Stimulated activated naive CD4-positive, alpha-beta T cell (primary cell): ENCODE data around the gene SYNDIG1.

Experiments
- DNase-seq, 6 experiments: peaks; one replicate each; lab custom pipeline; 2025; lab: John Stamatoyannopoulos, UW

SYNDIG1 gene

DNA sequence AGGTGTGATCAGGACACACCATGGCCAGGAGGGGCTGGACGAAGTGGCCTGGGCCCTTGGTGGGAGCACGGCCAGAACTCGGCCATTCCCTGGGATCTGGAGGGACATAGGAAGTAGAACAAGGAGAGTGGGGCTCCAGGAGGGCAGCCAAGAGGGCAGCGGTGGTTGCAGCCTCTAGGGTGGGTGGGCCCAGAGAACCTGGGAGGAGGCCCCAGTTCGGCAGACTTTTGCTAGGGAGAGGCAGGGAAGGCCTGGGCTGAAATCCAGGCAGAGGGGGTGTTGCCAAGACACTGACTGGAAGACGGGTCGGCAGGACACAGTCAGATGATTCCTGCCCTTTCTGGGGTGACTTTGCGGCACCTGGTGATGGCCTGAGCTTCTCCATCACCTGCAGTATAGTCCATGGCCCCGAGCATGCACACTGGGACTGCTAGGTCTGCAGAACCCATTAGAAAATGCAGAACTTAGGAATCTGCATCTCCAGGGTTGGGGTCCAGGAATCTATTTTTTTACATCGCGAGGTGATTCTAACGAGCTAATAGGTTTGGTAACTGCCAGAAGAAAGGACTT is 224.8 kb downstream of the SYNDIG1 start:
- DNase-seq: no peak

DNA sequence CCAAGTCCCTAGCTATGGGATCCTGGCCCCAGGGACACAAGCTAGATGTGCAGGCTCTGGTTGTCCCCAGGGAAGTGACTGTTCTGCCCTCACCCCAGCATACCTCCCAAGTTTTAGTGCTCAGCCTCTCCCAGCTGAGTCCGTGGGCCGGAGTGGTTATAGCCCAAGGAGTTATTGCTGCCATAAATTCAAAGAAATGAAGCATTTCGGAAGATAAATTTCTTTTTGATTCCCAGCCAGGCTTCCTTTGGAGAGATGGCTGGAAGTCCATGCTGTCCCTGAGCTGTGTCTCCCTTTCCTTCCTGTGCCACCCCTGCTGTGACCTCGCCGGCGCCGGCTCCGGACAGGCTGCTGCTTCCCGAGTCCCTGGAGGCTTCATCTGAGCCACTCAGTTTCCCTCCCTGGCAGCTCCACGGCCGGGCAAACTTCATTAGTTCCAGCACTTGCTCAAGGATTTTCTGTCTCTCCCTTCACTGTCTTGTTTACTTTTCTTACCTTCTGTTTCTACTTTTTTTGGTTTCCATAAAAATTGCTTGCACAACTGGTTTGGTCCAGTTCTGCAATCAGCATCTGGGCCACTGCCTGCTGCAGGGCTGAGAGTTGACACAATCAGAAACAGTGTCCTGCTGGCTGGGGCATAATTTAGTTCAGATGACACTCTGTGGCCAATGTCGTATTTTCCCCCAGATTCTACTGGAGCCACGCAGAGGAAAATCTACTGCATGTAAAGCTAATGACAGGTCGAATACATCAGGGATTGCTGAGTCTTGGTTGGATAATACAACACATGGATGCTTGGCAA is 225.5 kb downstream of the SYNDIG1 start:
- no peak for DNase-seq

DNA sequence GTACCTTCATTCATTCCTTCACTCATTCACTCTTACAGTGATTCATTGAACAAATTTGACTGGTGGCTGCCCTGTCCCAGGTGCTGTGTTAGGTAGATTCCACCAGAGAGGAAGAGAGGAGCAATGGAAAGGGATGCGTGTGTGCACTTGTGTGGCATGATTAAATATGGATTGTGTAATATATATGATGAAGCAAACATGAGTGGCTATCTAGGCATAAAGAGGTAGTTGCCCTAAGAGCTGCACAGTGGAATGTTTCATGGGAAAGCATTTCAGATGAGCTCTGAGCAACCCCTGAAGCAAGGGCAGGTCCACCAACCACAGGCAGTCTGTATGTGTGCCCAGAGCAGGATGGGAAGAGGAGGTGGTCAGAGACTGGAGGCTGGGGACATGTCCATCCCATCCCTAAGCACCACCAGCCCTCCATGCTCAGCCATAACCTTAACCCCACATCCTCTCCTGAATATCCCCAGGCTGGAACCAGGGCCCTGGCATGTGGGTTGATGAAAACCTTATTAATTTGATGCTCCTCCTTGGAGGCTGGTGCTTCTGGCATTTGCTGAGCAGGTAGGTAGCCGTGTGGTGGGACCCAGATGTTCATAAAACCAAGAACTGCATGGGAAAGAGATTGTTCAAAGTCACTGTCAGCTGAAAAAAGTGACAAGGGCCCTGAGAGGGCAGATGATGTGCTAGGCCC is 226.2 kb downstream of the SYNDIG1 start:
- DNase-seq: no peak

DNA sequence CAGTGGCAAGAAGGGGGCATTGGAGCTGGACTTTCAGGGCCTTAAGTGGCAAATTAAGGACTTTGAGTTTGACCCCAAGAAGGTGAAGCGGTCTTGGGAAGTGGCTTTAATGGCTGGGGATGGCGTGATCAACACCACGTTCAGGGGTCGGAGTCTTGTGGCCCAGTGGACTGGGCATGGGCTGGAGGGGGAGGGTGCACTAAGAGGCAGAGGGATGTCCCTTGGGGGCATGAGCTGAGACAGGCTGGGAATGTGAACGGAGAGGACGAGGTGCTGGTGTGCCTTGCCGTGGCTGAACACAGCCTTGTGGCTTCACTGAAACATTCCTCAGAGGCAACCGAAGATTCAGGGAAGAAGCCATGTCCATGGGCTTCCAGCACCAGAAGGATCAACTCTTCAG is 227.0 kb downstream of the SYNDIG1 start:
- DNase-seq: no peak

DNA sequence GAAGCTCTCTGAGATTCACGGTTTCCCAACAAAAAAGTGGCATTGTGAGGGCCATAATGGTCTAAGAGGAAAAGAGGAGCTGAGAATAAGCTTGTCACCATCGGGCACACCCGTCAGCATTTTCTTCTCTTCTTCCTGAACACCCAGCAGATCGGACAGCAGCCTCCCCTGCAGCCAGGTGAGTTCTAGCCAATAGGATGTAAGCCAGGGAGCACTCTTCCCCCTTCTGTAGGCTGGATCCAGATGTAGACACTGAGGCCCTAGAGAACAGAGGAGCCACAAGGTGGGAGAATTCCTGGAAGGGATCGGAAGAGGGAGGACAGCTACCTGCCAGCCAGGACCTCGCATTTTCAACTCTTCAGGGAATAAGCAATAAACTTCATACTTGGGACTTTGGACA is 228.0 kb downstream of the SYNDIG1 start:
- DNase-seq: no peak

DNA sequence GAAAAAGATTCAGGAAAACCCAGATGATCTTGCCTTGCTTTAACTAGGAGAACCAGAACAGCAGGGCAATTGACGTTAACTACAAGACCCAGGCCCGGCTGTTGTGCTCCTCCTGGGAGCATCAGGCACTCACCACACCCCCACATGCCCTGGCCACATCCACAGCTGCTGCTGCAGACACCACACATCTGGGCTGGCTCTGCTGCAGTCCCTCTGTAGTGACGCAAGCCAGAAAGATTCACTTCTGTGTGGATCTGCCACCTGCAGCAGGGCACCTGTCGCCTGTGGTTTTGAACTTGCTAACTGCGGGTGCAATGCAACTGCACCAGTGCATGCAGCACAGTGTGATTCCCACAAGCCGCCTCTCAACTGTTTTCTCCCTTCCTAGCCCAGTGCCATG is 228.8 kb downstream of the SYNDIG1 start:
- DNase-seq: no peak

DNA sequence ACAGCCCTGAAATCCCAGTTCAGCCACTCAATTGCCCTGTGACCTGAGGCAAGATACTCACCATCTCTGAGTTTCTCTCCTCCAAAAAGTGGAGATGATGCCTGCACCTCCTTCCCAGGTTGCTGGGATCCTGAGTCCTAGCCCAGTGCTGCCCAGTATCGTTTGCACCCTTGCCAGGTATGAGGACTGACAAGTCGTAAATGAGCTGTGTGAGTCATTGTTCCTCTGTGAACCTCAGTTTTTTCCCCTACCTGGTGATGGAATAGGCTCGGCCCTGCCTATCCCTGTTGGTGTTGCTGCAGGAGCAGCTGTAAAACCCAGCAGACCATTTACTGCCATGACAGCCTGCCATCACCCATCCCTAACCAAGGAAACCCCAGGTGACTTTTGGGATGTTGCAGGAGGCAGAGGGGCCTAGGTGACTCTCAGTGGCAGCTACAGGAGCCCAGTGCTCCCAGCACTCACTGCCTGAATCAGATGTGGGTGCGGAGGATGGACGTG is 229.3 kb downstream of the SYNDIG1 start:
- no peak for DNase-seq

DNA sequence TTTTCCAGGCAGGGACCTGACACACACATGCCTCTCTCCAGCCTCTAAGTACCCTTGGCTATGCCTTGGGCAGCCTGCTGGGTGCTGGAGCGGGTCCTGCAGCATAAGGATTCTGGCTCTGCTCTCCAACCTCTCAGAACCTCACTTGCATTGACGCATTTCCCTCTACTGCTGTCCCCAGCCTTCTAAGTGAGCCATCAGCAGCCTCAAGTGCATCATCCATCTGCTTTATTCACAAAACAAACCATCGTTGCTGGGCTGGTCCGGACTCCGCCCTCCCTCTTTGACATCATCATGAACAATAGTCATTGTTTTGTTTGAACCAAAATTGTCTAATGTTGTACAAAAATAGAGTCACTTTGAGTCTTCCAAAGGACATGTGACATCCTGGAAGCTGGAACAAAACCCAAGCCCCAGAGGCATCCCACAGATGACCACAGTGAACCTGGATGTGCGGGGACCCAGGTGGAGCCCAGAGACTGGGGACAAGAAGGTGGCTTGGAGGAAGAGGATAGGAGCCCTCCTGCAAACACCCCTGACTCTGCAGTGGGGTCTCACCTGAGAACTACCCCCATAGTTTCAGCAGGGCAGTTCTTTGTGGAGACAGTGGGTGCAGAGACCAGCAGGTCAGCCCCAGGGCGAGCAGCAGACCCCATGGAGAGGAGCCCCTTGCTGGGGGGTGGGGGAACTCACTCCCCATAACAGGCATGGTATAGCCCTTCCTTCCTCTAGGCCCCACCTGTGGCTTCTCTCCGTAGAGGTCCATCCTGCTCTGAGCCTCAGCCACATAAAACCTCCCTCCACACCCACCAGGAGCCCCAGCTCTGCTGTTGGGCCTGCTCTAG is 230.1 kb downstream of the SYNDIG1 start:
- no peak for DNase-seq

DNA sequence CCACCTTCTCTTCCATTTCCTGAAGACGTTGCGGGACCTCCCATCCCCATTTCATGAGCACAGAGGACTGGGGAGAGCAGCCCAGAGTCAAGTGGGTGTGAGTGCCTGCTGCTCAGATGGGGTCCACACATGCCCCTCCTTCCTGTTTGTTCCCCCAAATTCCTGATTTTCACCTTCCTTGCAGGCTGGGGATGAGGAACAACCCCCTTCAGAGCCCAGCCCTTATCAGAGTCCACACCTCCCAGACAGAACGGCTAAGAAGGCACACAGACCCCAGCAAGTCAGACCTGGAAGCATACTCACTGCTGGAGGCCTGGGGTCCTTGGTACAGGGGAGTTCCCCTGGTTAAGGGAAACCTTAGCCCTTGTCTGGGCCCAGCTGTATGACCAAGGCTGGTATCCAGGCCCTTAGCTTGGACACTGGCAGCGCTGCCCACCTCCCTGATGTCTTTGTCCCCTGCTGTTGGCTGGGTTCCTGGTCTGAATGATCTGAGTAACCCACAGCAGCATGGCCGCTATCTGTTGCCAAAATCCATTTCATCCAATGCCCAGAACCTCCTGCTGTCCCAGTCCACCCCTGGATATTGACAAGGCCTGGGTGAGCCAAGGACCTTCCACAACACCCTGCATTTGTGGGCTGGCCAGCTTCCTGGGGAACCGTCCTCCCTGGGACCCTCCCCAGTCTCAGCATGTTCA is 230.9 kb downstream of the SYNDIG1 start:
- no peak for DNase-seq

DNA sequence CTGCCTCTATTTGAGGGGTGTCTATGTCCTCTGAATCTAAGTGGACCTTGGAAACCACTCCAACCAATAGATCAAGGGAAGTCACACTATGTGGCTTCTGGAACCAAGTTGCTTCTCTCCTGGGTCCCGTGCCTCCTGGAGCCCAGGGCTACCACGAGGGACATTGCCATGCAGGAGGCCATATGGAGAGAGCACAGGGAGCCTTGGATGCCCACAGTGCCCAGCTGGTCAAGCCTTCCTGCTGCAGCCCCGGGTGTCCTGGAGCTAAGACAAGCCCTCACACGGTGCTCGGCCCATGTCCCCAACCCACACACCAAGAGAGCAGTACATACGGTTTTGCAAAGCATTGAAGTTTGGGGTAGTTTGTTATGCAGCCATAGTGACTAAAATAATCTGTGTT is 231.6 kb downstream of the SYNDIG1 start:
- DNase-seq: no peak

DNA sequence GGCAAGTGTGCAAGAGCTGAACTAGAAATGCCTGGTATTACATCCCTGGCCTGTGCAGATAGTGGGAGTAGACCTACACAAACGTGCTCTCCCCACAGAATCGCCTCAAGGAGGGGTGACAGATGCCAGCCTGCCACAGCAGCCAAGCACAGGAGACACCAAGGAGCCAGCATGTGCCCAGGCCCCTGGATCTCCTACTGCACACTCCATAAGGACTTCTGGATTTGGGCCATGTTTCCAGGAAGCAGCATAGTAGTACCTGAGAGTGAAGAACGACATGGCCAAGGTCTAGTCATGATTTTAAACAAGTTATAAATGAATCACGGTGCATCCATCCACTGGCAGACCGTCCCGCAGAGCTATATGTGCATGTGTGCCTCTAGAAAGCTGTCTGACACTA is 232.2 kb downstream of the SYNDIG1 start:
- no peak for DNase-seq

DNA sequence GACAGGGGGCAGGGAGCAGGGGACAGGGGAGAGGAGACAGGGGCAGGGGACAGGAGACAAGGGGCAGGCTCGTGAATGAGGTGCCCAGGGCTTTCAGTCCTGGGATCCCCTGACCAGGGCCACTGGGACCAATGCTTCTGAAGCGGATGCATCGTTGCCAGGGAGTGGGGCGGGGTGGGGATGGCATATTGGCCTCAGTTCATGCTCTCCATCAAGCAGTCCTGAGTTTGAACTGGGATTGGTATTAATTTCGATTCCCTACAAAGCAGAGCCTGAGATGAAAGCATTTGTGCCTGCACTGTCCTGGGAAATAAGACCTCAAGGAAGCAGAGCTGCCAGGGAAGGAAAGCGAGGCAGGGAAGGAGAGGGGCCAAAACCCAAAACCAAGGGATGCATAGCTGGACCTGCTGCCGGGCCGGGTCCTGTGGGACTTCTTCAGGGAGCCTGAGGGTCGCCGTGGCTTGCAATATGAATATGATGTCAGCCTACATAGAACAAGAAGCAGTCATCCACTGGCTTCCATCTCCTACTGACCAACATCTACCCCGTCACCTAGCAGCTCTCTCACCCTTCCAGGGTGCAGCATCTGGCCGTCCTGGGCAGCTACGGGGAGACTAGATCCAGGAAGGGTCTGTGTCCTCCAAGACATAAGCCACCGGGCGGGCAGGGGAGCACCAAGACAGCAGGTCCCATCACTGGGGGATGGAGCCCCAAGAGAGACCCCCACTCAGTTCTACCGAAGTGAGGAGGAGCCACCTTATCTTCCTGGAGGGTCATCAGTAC is 233.3 kb downstream of the SYNDIG1 start:
- DNase-seq: no peak

DNA sequence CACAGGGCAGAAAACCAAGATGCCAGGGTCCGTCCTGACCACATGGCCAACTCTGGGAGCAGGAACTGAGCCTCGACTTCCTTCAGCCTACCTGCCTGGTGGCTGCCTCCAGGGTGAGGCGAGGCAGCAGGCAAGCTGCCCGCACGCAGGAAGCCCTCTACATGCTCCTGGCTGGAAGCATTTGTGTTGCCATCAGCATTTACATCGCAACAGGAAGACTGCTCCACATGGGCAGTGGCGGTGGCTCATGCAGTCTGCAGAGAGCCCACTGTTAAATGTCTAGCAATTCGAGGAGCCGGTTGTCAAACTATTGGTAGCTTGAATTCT is 233.8 kb downstream of the SYNDIG1 start:
- DNase-seq: no peak

DNA sequence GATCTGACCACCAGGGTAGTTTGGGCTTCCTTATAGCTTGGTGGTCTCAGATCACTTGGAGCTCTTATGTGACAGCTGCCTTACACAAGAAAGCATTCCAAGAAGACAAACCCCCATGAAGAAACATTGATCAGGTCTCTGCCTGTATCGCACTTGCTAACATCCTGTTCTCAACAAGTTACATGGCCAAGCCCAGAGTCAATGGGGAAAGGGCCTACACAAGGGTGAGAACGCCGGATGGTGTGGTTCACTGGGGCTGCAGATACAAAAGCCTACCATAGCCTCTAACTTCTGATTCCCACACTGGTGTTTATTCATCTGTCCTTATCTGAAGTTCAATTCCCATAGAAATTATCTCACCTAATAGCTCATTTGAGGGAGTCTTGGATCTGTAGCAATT is 235.5 kb downstream of the SYNDIG1 start:
- DNase-seq: no peak

DNA sequence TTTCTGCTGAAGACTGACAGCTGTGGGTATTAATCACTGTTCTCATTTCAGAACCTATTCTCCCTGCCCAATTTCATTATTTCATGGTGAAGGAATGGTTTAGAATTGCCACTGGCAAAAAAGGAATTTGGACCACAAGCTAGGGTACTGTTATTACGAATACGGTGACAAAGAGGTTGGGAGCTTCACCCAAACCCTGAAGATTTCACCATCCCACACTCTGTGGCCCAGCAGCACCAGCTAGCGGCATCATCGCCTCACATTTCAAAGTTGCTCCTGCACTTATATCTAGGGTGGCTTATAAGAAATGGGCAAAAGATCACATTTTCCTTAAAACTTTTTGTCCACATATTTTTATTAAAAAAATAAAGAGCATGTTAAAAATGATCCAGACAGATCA is 236.1 kb downstream of the SYNDIG1 start:
- DNase-seq: no peak

DNA sequence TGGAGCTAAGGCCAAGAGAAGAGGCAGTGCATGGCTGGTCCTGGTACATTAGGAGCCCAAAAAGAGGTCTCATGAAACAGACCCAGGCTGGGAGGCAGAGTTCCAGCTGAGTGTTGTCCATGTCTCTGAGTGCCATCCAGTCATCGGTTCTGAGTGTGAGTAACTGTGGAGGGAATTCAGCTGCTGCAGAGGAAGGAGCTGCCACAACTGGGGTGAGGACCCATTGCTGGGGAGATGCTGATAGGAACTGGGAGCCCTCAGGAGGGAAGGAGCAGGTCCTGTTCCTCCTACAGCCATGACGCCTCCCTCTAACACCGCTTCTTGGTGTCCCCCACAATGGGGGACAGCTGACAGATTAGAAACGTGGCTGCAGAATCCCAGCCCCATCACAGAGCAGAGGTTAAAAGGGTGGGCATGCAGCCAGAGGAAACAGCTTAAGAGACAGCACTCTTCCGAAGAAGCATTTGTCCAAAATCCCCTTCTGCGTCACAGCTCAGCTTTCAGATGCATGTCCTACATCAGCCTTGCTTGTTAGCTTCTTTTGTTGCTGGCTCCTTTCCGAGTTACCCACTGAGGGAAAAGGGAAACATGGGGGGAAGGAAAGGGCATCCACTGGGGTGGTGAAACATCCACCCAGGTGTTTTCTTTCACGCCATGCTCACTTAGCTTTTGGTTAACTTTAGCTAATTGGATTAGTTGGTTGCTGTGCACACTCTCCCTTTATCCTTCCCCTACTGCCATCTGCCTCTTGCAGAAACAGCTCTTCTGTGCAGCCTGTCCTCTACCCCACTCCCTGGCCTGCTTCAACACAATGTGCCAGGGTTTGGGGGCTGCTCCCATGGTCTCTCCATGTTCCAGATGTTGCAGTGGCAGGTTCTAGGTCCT is 239.2 kb downstream of the SYNDIG1 start:
- no peak for DNase-seq
